ENCODE measurements around the gene SERP2.

SERP2 gene

GRCh38 chr13:44337581-44337980 lies 36.0 kb upstream of the SERP2 start:
- Histone ChIP-seq H3K27me3 (ENCODE audit: control insufficient read depth in 2 of 2, insufficient read depth in 2 of 2, low read length in 2 of 2) (no peaks in the 10 kb centered on the region), H3K9ac (ENCODE audit: low read depth in 1 of 2, low read length in 2 of 2) (no peak overlapping the region), H3K4me1 (ENCODE audit: control insufficient read depth in 2 of 2, insufficient read depth in 2 of 2, low read length in 2 of 2) (no peaks in the 10 kb centered on the region), H3K27ac (ENCODE audit: low read depth in 2 of 2, low read length in 2 of 2) (no peak overlapping the region), H3K9me3 (ENCODE audit: control insufficient read depth in 2 of 2, low read length in 2 of 2) (no peaks in the 10 kb centered on the region), H3K36me3 (ENCODE audit: control insufficient read depth in 2 of 2, insufficient read depth in 2 of 2, low read length in 2 of 2) (no peaks in the 10 kb centered on the region), H3K4me3 (ENCODE audit: low read length in 2 of 2) (no peak overlapping the region)

DNA sequence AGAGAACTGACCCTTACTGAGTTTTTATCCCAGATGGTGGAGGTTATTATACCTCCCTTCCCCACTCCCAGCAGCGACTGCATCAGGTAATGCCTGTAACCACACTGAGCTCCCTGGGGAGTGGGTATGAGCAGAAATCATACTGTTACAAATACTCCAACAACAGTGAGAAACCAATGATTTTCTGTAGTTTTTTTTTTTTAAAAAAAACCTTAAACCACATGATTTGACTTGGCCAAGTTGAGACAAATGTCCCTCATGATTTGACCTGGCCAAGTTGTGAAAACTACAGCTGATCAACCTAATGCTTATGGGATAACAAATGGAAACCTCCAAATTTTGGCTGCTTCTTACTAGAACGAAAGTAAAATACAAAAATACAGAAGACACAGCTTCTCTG lies 33.1 kb upstream of the SERP2 start:
- Histone ChIP-seq H3K27me3 (ENCODE audit: control insufficient read depth in 2 of 2, insufficient read depth in 2 of 2, low read length in 2 of 2) (no peaks in the 10 kb centered on the region), H3K9ac (ENCODE audit: low read depth in 1 of 2, low read length in 2 of 2) (no peak overlapping the region), H3K4me3 (ENCODE audit: low read length in 2 of 2) (no peak overlapping the region), H3K36me3 (ENCODE audit: control insufficient read depth in 2 of 2, insufficient read depth in 2 of 2, low read length in 2 of 2) (no peaks in the 10 kb centered on the region), H3K27ac (ENCODE audit: low read depth in 2 of 2, low read length in 2 of 2) (no peak overlapping the region), H3K4me1 (ENCODE audit: control insufficient read depth in 2 of 2, insufficient read depth in 2 of 2, low read length in 2 of 2) (peaks cover 0 to 3% of the 10 kb centered on the region in 2 donors), H3K9me3 (ENCODE audit: control insufficient read depth in 2 of 2, low read length in 2 of 2) (no peaks in the 10 kb centered on the region)

- Histone ChIP-seq H3K27ac (ENCODE audit: low read depth in 2 of 2, low read length in 2 of 2) (no peak overlapping the region), H3K27me3 (ENCODE audit: control insufficient read depth in 2 of 2, insufficient read depth in 2 of 2, low read length in 2 of 2) (no peaks in the 10 kb centered on the region), H3K36me3 (ENCODE audit: control insufficient read depth in 2 of 2, insufficient read depth in 2 of 2, low read length in 2 of 2) (no peaks in the 10 kb centered on the region), H3K4me3 (ENCODE audit: low read length in 2 of 2) (no peak overlapping the region), H3K4me1 (ENCODE audit: control insufficient read depth in 2 of 2, insufficient read depth in 2 of 2, low read length in 2 of 2) (peaks cover 0 to 6% of the 10 kb centered on the region in 2 donors), H3K9me3 (ENCODE audit: control insufficient read depth in 2 of 2, low read length in 2 of 2) (no peaks in the 10 kb centered on the region), H3K9ac (ENCODE audit: low read depth in 1 of 2, low read length in 2 of 2) (no peak overlapping the region)
These were observed 30.9 kb upstream of the SERP2 start for GRCh38 chr13:44342741-44343140.

GRCh38 chr13:44346534-44346933 lies 27.1 kb upstream of the SERP2 start:
- H3K27me3 ChIP-seq (ENCODE audit: control insufficient read depth in 2 of 2, insufficient read depth in 2 of 2, low read length in 2 of 2): no peaks in the 10 kb centered on the region
- H3K9ac ChIP-seq (ENCODE audit: low read depth in 1 of 2, low read length in 2 of 2): no peak overlapping the region
- no peak overlapping the region for H3K4me3 ChIP-seq (ENCODE audit: low read length in 2 of 2)
- H3K27ac ChIP-seq (ENCODE audit: low read depth in 2 of 2, low read length in 2 of 2): no peak overlapping the region
- peaks cover 0 to 11% of the 10 kb centered on the region in 2 donors for H3K4me1 ChIP-seq (ENCODE audit: control insufficient read depth in 2 of 2, insufficient read depth in 2 of 2, low read length in 2 of 2)
- H3K36me3 ChIP-seq (ENCODE audit: control insufficient read depth in 2 of 2, insufficient read depth in 2 of 2, low read length in 2 of 2): no peaks in the 10 kb centered on the region
- H3K9me3 ChIP-seq (ENCODE audit: control insufficient read depth in 2 of 2, low read length in 2 of 2): no peaks in the 10 kb centered on the region

- Histone ChIP-seq H3K27ac (ENCODE audit: low read depth in 2 of 2, low read length in 2 of 2) (no peak overlapping the region), H3K4me3 (ENCODE audit: low read length in 2 of 2) (no peak overlapping the region), H3K27me3 (ENCODE audit: control insufficient read depth in 2 of 2, insufficient read depth in 2 of 2, low read length in 2 of 2) (no peaks in the 10 kb centered on the region), H3K9me3 (ENCODE audit: control insufficient read depth in 2 of 2, low read length in 2 of 2) (no peaks in the 10 kb centered on the region), H3K9ac (ENCODE audit: low read depth in 1 of 2, low read length in 2 of 2) (no peak overlapping the region), H3K4me1 (ENCODE audit: control insufficient read depth in 2 of 2, insufficient read depth in 2 of 2, low read length in 2 of 2) (peaks cover 0 to 11% of the 10 kb centered on the region in 2 donors), H3K36me3 (ENCODE audit: control insufficient read depth in 2 of 2, insufficient read depth in 2 of 2, low read length in 2 of 2) (no peaks in the 10 kb centered on the region)
These were observed 26.3 kb upstream of the SERP2 start for GRCh38 chr13:44347301-44347700.

DNA sequence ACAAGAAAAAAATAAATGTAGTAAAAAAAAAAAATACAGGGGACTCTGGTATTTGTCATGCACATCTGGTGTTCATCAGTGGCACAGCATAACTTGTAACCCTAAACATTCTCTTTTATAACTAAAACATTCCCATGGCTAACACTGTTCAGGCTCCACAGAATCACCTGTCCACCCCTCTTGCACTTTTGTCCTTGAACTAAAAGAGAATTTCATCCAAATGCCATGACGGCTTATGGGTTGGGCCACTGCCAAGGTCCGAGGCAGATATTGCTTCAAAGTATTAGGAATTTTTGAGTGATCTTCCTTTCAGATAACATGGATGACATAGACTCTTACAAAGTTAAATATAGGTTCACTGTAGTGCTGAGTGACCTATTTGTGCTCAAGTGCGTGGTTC lies 25.7 kb upstream of the SERP2 start:
- no peak overlapping the region for H3K27ac ChIP-seq (ENCODE audit: low read depth in 2 of 2, low read length in 2 of 2)
- H3K27me3 ChIP-seq (ENCODE audit: control insufficient read depth in 2 of 2, insufficient read depth in 2 of 2, low read length in 2 of 2): no peaks in the 10 kb centered on the region
- no peaks in the 10 kb centered on the region for H3K36me3 ChIP-seq (ENCODE audit: control insufficient read depth in 2 of 2, insufficient read depth in 2 of 2, low read length in 2 of 2)
- H3K4me1 ChIP-seq (ENCODE audit: control insufficient read depth in 2 of 2, insufficient read depth in 2 of 2, low read length in 2 of 2): peaks cover 0 to 11% of the 10 kb centered on the region in 2 donors
- no peak overlapping the region for H3K9ac ChIP-seq (ENCODE audit: low read depth in 1 of 2, low read length in 2 of 2)
- no peaks in the 10 kb centered on the region for H3K9me3 ChIP-seq (ENCODE audit: control insufficient read depth in 2 of 2, low read length in 2 of 2)
- H3K4me3 ChIP-seq (ENCODE audit: low read length in 2 of 2): no peak overlapping the region

DNA sequence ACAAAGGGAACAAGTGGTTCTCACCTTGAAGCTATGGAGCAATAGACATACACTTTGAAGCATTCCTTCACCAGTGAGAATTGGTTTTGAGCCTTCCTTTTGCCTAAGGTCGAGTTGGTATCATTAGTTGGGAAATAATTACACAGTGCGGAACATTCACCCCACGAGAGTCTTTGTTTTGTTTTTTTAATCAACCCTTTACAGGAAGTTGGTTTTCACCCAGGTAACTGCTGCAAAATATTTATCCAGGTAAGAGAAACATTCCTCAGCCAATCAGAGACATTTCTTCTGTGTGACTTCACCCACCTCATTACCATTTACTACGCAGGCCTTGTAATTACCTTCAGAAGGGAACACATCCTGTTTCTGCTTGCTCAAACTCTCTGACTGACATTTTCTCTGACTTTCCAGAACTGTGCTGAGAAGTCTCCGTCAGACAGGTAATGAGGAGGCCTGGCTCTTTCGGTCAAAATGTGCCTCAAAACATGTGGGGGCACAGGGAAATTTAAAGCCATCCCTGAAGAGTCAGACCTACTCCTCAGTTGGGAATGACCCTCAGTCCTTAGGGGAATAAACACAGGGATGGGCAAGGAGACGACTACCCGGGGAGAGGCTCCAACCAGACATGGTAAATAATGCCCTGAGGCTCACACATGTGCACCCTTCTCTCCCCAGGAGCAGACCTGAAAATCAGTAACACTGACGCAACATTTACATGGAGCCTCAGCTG lies 22.7 kb upstream of the SERP2 start:
- no peaks in the 10 kb centered on the region for H3K9me3 ChIP-seq (ENCODE audit: control insufficient read depth in 2 of 2, low read length in 2 of 2)
- H3K4me3 ChIP-seq (ENCODE audit: low read length in 2 of 2): no peak overlapping the region
- no peaks in the 10 kb centered on the region for H3K36me3 ChIP-seq (ENCODE audit: control insufficient read depth in 2 of 2, insufficient read depth in 2 of 2, low read length in 2 of 2)
- H3K27ac ChIP-seq (ENCODE audit: low read depth in 2 of 2, low read length in 2 of 2): peak overlapping the region; percentile 16 to 35
- peaks cover 0 to 8% of the 10 kb centered on the region in 2 donors for H3K4me1 ChIP-seq (ENCODE audit: control insufficient read depth in 2 of 2, insufficient read depth in 2 of 2, low read length in 2 of 2)
- H3K9ac ChIP-seq (ENCODE audit: low read depth in 1 of 2, low read length in 2 of 2): no peak overlapping the region
- H3K27me3 ChIP-seq (ENCODE audit: control insufficient read depth in 2 of 2, insufficient read depth in 2 of 2, low read length in 2 of 2): no peaks in the 10 kb centered on the region

- H3K36me3 ChIP-seq (ENCODE audit: control insufficient read depth in 2 of 2, insufficient read depth in 2 of 2, low read length in 2 of 2): no peaks in the 10 kb centered on the region
- H3K9me3 ChIP-seq (ENCODE audit: control insufficient read depth in 2 of 2, low read length in 2 of 2): no peaks in the 10 kb centered on the region
- peak overlapping the region; percentile 16 to 35 for H3K27ac ChIP-seq (ENCODE audit: low read depth in 2 of 2, low read length in 2 of 2)
- peaks cover 0 to 8% of the 10 kb centered on the region in 2 donors for H3K4me1 ChIP-seq (ENCODE audit: control insufficient read depth in 2 of 2, insufficient read depth in 2 of 2, low read length in 2 of 2)
- H3K9ac ChIP-seq (ENCODE audit: low read depth in 1 of 2, low read length in 2 of 2): no peak overlapping the region
- H3K27me3 ChIP-seq (ENCODE audit: control insufficient read depth in 2 of 2, insufficient read depth in 2 of 2, low read length in 2 of 2): no peaks in the 10 kb centered on the region
- no peak overlapping the region for H3K4me3 ChIP-seq (ENCODE audit: low read length in 2 of 2)
These were observed 22.1 kb upstream of the SERP2 start for GRCh38 chr13:44351505-44351854.

DNA sequence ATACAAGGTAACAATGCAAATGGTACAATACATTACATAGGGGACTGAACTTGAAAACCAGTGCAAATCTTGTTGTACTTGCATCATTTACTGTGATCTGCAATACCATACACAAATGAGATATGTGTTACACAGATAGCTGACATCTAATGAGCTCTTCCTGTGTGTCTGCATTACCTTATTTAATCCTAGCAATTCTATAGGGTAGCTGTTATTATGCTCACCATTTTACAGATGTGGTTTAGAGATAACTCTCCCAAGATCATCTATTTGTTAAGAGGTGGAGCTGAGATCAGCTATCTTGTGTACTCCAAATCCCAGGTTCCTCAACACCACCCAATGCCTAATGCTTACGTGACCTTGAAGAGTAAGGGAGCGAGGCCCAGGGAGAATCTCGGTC lies 21.4 kb upstream of the SERP2 start:
- Histone ChIP-seq H3K36me3 (ENCODE audit: control insufficient read depth in 2 of 2, insufficient read depth in 2 of 2, low read length in 2 of 2) (no peaks in the 10 kb centered on the region), H3K4me3 (ENCODE audit: low read length in 2 of 2) (no peak overlapping the region), H3K9me3 (ENCODE audit: control insufficient read depth in 2 of 2, low read length in 2 of 2) (no peaks in the 10 kb centered on the region), H3K27me3 (ENCODE audit: control insufficient read depth in 2 of 2, insufficient read depth in 2 of 2, low read length in 2 of 2) (no peaks in the 10 kb centered on the region), H3K9ac (ENCODE audit: low read depth in 1 of 2, low read length in 2 of 2) (no peak overlapping the region), H3K4me1 (ENCODE audit: control insufficient read depth in 2 of 2, insufficient read depth in 2 of 2, low read length in 2 of 2) (peaks cover 0 to 5% of the 10 kb centered on the region in 2 donors), H3K27ac (ENCODE audit: low read depth in 2 of 2, low read length in 2 of 2) (no peak overlapping the region)

GRCh38 chr13:44352671-44353070 lies 21.0 kb upstream of the SERP2 start:
- Histone ChIP-seq H3K4me3 (ENCODE audit: low read length in 2 of 2) (no peak overlapping the region), H3K9me3 (ENCODE audit: control insufficient read depth in 2 of 2, low read length in 2 of 2) (no peaks in the 10 kb centered on the region), H3K4me1 (ENCODE audit: control insufficient read depth in 2 of 2, insufficient read depth in 2 of 2, low read length in 2 of 2) (peaks cover 0 to 5% of the 10 kb centered on the region in 2 donors), H3K9ac (ENCODE audit: low read depth in 1 of 2, low read length in 2 of 2) (no peak overlapping the region), H3K36me3 (ENCODE audit: control insufficient read depth in 2 of 2, insufficient read depth in 2 of 2, low read length in 2 of 2) (no peaks in the 10 kb centered on the region), H3K27me3 (ENCODE audit: control insufficient read depth in 2 of 2, insufficient read depth in 2 of 2, low read length in 2 of 2) (no peaks in the 10 kb centered on the region), H3K27ac (ENCODE audit: low read depth in 2 of 2, low read length in 2 of 2) (no peak overlapping the region)

Measured in mucosa of rectum (tissue), 2 donors.